Measurements from ENCODE around the gene PAEP.

Gene PAEP

GRCh38 chr9:135568026-135568425 lies 6.5 kb downstream of the PAEP start:
- H3K4me3 ChIP-seq (ENCODE audit: low read depth, low read length) = no peak overlapping the region
- TF ChIP-seq CTCF (IDR thresholded peaks at IDR 0.05; ENCODE audit: low read depth, low read length) = no peak

- H3K4me3 ChIP-seq (ENCODE audit: low read depth, low read length) = no peak overlapping the region
- TF ChIP-seq CTCF (IDR thresholded peaks at IDR 0.05; ENCODE audit: low read depth, low read length) = no peak
Observed at GRCh38 chr9:135570456-135570855, 8.9 kb downstream of the PAEP start.

- no peak overlapping the region for H3K4me3 ChIP-seq (ENCODE audit: low read depth, low read length)
- TF ChIP-seq CTCF (IDR thresholded peaks at IDR 0.05; ENCODE audit: low read depth, low read length) = no peak
Observed at GRCh38 chr9:135572233-135572632, 10.7 kb downstream of the PAEP start.

GRCh38 chr9:135573124-135573523 lies 11.6 kb downstream of the PAEP start:
- no peak for TF ChIP-seq CTCF (IDR thresholded peaks at IDR 0.05; ENCODE audit: low read depth, low read length)
- no peak overlapping the region for H3K4me3 ChIP-seq (ENCODE audit: low read depth, low read length)

GRCh38 chr9:135574331-135574730 lies 12.8 kb downstream of the PAEP start:
- TF ChIP-seq CTCF (IDR thresholded peaks at IDR 0.05; ENCODE audit: low read depth, low read length) = no peak

GRCh38 chr9:135574943-135575342 lies 13.4 kb downstream of the PAEP start:
- H3K4me3 ChIP-seq (ENCODE audit: low read depth, low read length) = no peak overlapping the region
- TF ChIP-seq CTCF (IDR thresholded peaks at IDR 0.05; ENCODE audit: low read depth, low read length) = no peak

More at GRCh38 chr9:135574331-135574730, 12.8 kb downstream of the PAEP start:
- no peak overlapping the region for H3K4me3 ChIP-seq (ENCODE audit: low read depth, low read length)

- no peak overlapping the region for H3K4me3 ChIP-seq (ENCODE audit: low read depth, low read length)
- no peak for TF ChIP-seq CTCF (IDR thresholded peaks at IDR 0.05; ENCODE audit: low read depth, low read length)
Observed at GRCh38 chr9:135575995-135576631, 14.6 kb downstream of the PAEP start.

All from WI38 (cell line).